A673 (cell line): ENCODE measurements around the gene CFAP91. TPM values are rescaled to one million over a fixed set of nuclear protein-coding genes. Genes with fewer than 3 reads are reported as not detected.
A peak's percentile ranks its signal among the peaks of the same experiment; 100 is the strongest.

Source experiments
- BruUV-seq: library from RNA; stranded (reverse); fragments of 400-500 nt; replicated peaks from 2 replicates; lab custom pipeline; 2021; lab: Mats Ljungman, UMichigan
- CTCF ChIA-PET: fragments of 300-600 bp; sonication (Branson Sonifier 250); formaldehyde crosslinking; loops from one replicate; lab custom pipeline; 2022; ENCODE audit warnings: antibody characterized with exemption; lab: Charles Lee
- POLR2A ChIA-PET: fragments of 300-600 bp; sonication (Branson Sonifier 250); formaldehyde crosslinking; loops from one replicate; lab custom pipeline; 2022; ENCODE audit warnings: antibody characterized with exemption; ENCODE audit not compliant: low non-redundant PET; lab: Charles Lee
- DNase-seq: peaks from one replicate; pipeline ENCODE4 v3.0.0-alpha.2; 2015; ENCODE audit warnings: low spot score
- H3K27ac ChIP-seq: fragments of 200-600 bp; sonication (generic); 2 replicates; pipeline ENCODE4 v1.5.1; 2016; ENCODE audit warnings: mixed run types, low read depth, mild to moderate bottlenecking, mixed read lengths, antibody characterized with exemption, low read length; ENCODE audit not compliant: poor library complexity, severe bottlenecking
- H3K27me3 ChIP-seq: fragments of 200-600 bp; sonication (generic); replicated peaks from 2 replicates; pipeline ENCODE4 v1.6.1; 2017; ENCODE audit warnings: mixed run types, low read depth, mild to moderate bottlenecking, mixed read lengths, antibody characterized with exemption, low read length; ENCODE audit not compliant: insufficient read depth, poor library complexity
- H3K36me3 ChIP-seq: fragments of 200-600 bp; sonication (generic); 2 replicates; pipeline ENCODE4 v1.6.1; 2016; ENCODE audit warnings: mixed run types, mild to moderate bottlenecking, mixed read lengths, antibody characterized with exemption, low read length; ENCODE audit not compliant: insufficient read depth, poor library complexity, severe bottlenecking
- H3K4me1 ChIP-seq: fragments of 200-600 bp; sonication (generic); 2 replicates; pipeline ENCODE4 v1.6.1; 2017; ENCODE audit warnings: mixed run types, mild to moderate bottlenecking, mixed read lengths, antibody characterized with exemption, low read length; ENCODE audit not compliant: insufficient read depth, poor library complexity, severe bottlenecking
- H3K4me3 ChIP-seq: fragments of 200-600 bp; sonication (generic); 2 replicates; pipeline ENCODE4 v1.5.1; 2016; ENCODE audit warnings: low read depth, mixed run types, mild to moderate bottlenecking, mixed read lengths, low read length; ENCODE audit not compliant: poor library complexity, severe bottlenecking
- H3K9me3 ChIP-seq: fragments of 200-600 bp; sonication (generic); 2 replicates; pipeline ENCODE4 v1.6.1; 2016; ENCODE audit warnings: mixed run types, low read depth, mild to moderate bottlenecking, mixed read lengths, antibody characterized with exemption, low read length; ENCODE audit not compliant: poor library complexity, severe bottlenecking
- CTCF ChIP-seq: fragments of 300-800, 200-600 bp; sonication (generic); conservative IDR thresholded peaks from 2 replicates; pipeline ENCODE4 v1.5.1; 2017; ENCODE audit warnings: low read depth, mild to moderate bottlenecking, antibody characterized with exemption, low read length, moderate library complexity, mixed read lengths
- EZH2 ChIP-seq: fragments of 200-600 bp; sonication (generic); IDR thresholded peaks from 2 replicates; pipeline ENCODE4 v1.6.1; 2017; ENCODE audit warnings: borderline replicate concordance, low read depth, mild to moderate bottlenecking, mixed read lengths, antibody characterized with exemption, low read length; ENCODE audit not compliant: poor library complexity, severe bottlenecking
- intact Hi-C: fragments of 100-400 bp; cut with micrococcal nuclease; formaldehyde crosslinking; loops from one replicate; pipeline ENCODE4 v1.10.0; 2022; ENCODE audit not compliant: unreplicated experiment
- total RNA-seq: library from RNA; stranded (reverse); gene quantifications from 2 replicates; pipeline ENCODE4 v1.2.3, GENCODE V29; 2021

Gene CFAP91
- total RNA-seq, 1 experiment from 2014 or later, result 0.75 TPM

- CTCF ChIA-PET, result no interaction called here
- TF ChIP-seq CTCF (no peak), EZH2 (no peak)
- no peaks in the 10 kb centered on the region for H3K9me3 ChIP-seq
- intact Hi-C loops, result no loop called here
- H3K4me3 ChIP-seq, result no peak overlapping the region
- H3K27ac ChIP-seq, result no peak overlapping the region
- POLR2A ChIA-PET, result interaction anchor here (0.6 kb wide), 1 partner anchor 14 kb away, joined by 4 read pairs; the partner anchor contains the start of gene COX17
- peaks cover 19% of the 10 kb centered on the region for H3K4me1 ChIP-seq
- DNase-seq, result no peak
- no TSS peak for BruUV-seq
- no peaks in the 10 kb centered on the region for H3K36me3 ChIP-seq
- H3K27me3 ChIP-seq, result no peaks in the 10 kb centered on the region
Observed at GRCh38 chr3:119662604-119663373, 40.0 kb upstream of the CFAP91 start.

GRCh38 chr3:119663885-119664284 lies 38.9 kb upstream of the CFAP91 start:
- Histone ChIP-seq H3K27ac (no peak overlapping the region), H3K4me3 (no peak overlapping the region), H3K27me3 (no peaks in the 10 kb centered on the region), H3K4me1 (peaks cover 19% of the 10 kb centered on the region), H3K36me3 (no peaks in the 10 kb centered on the region), H3K9me3 (no peaks in the 10 kb centered on the region)
- peak; percentile 77 for DNase-seq
- POLR2A ChIA-PET, result no interaction called here
- TF ChIP-seq CTCF, result no peak
- no peak for TF ChIP-seq EZH2
- CTCF ChIA-PET, result no interaction called here
- intact Hi-C loops, result no loop called here
- no TSS peak for BruUV-seq

- H3K9me3 ChIP-seq, result no peaks in the 10 kb centered on the region
- TF ChIP-seq CTCF (no peak), EZH2 (no peak)
- no TSS peak for BruUV-seq
- intact Hi-C loops, result no loop called here
- H3K36me3 ChIP-seq, result no peaks in the 10 kb centered on the region
- DNase-seq, result no peak
- no peak overlapping the region for H3K27ac ChIP-seq
- ChIA-PET CTCF (no interaction called here), POLR2A (no interaction called here)
- no peaks in the 10 kb centered on the region for H3K27me3 ChIP-seq
- peaks cover 19% of the 10 kb centered on the region for H3K4me1 ChIP-seq
- H3K4me3 ChIP-seq, result no peak overlapping the region
Observed at GRCh38 chr3:119664370-119664769, 38.5 kb upstream of the CFAP91 start.
